Islet of Langerhans (tissue), 1 donor: ENCODE measurements around the gene FBXO47.
"Not testable (repeated sequence)": the region's sequence is repeated elsewhere in the genome, so short reads cannot be mapped to it uniquely, and the experiment has no call there.

Source experiments
- FAIRE-seq: peaks from one replicate; lab custom pipeline; 2011; peaks lifted over from hg19 to GRCh38; lab: Jason Lieb, UNC

The FBXO47 gene

DNA sequence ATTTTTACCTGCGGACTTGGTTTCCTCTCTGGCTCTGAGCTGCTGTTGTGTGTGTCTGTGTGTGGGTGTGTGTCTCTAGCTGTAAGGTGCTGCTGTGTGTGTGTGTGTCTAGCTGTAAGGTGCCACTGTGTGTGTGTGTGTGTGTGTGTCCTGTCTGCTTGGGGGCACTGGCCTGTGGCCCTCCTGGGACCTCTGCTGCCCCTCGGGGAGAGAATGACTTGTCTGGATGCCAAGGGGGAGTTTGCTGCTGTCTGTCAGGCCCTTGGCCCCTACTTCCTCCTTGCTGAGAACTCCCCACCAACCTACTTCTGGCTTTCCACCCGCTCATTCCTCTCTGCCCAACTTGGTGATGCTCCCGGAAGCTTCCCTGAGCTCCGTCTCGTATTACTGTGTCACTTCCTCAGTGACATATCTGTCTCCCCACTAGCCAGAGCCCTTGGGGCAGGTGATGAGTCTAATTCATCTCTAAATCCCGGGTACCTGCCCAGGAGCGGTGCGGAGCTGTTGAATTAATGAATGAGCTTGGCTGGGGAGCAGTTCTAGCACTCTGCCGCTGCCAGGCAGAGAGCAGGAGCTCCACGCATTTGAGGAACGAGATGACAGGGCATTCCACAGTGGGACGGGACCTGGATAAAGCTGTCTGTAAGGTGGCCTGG is 45.3 kb downstream of the FBXO47 start:
- FAIRE-seq, result no peak

DNA sequence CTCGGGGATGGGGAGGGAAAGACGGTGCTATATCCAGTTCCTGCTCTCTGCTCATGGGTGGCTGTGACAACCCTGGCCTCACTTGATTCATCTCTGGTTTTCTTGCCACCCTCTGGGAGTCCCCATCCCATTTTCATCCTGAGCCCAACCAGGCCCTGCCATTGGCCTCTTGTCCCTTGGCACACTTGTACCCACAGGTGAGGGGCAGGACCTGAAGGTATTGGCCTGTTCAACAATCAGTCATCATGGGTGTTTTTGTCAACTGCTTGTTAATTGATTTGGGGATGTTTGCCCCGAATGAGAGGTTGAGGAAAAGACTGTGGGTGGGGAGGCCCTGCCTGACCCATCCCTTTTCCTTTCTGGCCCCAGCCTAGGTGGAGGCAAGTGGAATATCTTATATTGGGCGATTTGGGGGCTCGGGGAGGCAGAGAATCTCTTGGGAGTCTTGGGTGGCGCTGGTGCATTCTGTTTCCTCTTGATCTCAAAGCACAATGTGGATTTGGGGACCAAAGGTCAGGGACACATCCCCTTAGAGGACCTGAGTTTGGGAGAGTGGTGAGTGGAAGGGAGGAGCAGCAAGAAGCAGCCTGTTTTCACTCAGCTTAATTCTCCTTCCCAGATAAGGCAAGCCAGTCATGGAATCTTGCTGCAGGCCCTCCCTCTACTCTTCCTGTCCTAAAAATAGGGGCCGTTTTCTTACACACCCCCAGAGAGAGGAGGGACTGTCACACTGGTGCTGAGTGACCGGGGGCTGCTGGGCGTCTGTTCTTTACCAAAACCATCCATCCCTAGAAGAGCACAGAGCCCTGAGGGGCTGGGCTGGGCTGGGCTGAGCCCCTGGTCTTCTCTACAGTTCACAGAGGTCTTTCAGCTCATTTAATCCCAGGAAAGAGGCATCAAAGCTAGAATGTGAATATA is 46.6 kb downstream of the FBXO47 start:
- FAIRE-seq, result no peak

DNA sequence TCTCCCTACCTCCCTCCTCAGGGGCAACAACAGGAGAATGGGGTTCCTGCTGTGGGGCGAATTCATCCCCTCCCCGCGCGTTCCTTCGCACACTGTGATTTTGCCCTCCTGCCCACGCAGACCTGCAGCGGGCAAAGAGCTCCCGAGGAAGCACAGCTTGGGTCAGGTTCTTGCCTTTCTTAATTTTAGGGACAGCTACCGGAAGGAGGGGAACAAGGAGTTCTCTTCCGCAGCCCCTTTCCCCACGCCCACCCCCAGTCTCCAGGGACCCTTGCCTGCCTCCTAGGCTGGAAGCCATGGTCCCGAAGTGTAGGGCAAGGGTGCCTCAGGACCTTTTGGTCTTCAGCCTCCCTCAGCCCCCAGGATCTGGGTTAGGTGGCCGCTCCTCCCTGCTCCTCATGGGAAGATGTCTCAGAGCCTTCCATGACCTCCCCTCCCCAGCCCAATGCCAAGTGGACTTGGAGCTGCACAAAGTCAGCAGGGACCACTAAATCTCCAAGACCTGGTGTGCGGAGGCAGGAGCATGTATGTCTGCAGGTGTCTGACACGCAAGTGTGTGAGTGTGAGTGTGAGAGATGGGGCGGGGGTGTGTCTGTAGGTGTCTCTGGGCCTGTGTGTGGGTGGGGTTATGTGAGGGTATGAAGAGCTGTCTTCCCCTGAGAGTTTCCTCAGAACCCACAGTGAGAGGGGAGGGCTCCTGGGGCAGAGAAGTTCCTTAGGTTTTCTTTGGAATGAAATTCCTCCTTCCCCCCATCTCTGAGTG is 47.7 kb downstream of the FBXO47 start:
- no peak for FAIRE-seq

DNA sequence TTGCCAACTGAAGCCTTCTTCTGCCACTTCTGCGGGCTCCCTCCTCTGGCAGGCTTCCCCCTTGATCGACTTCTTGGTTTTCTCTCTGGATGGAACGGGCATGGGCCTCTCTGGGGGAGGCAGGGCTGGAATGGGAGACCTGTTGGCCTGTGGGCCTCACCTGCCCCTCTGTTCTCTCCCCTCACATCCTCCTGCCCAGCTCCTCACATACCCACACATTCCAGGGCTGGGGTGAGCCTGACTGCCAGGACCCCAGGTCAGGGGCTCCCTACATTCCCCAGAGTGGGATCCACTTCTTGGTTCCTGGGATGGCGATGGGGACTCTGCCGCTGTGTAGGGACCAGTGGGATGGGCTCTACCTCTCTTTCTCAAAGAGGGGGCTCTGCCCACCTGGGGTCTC is 48.3 kb downstream of the FBXO47 start:
- FAIRE-seq, result no peak

DNA sequence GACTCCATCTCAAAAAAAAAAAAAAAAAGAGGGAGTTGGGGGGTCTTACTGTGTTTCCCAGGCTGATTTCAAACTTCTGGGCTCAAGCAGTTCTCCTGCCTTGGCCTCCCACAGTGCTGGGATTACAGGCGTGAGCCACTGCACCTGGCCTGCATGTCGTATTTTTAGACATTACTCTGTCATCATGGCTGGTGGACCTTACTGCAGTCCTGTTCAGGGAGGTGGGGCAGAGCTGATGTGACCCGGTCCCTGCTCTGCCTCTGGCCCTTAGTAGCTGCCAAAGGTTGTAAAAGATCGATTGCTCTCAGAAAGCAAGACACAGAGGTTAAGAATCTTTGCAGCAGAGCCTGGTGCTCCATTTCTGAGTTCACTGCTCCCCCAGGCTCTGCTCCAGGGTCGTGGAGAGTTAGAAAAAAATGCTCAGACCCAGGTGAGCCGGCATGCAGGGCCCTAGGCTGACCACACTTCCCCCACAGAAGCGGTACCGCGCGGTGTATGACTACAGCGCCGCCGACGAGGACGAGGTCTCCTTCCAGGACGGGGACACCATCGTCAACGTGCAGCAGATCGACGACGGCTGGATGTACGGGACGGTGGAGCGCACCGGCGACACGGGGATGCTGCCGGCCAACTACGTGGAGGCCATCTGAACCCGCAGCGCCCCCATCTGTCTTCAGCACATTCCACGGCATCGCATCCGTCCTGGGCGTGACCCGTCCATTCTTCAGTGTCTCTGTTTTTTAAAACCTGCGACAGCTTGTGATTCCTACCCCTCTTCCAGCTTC is 48.9 kb downstream of the FBXO47 start:
- no peak for FAIRE-seq

DNA sequence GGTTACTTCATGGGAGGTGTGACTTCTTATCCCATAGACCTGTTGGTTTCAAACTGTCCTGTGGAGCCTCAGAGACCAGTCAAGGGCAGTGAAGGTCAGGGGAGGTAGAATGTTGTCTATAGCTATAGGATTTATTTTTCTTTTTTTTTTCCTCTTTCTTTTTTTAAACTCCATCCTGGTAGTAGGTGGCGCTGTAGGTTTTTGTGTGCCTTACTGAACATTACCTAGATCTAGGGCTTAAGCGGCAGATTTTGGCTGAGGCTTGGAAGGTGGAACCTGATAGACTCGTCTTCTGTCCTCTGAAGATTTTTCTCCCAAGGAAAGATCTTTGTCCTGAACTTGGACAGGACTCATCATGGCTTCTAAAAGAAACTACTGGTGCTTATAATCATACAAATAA is 49.9 kb downstream of the FBXO47 start:
- no peak for FAIRE-seq

DNA sequence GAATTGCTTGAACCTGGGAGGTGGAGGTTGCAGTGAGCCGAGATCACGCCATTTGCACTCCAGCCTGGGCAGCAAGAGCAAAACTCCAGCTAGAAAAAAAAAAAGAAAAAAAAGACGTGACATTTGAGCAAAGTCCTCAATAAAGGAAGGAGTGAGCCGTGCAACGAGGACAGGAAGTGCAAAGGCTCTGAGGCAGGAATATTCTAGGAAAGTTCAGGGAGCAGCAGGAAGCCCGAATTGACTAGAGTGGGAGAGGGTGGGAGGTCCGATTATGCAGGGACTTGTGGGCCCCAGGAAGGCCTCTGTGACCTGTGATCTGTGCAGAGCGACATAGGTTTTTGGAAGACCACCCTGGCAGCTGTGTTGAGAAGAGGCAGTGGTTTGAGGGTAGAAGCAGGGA is 50.4 kb downstream of the FBXO47 start:
- no peak for FAIRE-seq

DNA sequence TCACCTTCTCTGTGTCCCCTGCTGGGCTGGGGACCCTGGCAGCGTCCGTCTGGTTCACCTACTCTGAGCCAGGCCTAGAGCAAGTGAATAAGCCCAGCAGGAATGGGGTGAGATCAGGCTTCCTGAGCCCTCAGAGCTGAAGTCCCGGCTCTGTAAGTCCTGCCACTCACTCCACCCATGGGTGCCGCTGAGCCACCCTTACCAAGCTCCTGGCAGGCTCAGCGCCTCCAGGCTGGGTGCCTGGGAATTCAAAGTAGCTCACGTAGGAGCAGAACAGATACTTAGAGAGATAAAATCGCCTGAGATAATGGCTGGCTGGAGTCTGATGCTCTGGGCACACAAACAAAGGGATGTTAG is 51.6 kb downstream of the FBXO47 start:
- FAIRE-seq, result no peak

DNA sequence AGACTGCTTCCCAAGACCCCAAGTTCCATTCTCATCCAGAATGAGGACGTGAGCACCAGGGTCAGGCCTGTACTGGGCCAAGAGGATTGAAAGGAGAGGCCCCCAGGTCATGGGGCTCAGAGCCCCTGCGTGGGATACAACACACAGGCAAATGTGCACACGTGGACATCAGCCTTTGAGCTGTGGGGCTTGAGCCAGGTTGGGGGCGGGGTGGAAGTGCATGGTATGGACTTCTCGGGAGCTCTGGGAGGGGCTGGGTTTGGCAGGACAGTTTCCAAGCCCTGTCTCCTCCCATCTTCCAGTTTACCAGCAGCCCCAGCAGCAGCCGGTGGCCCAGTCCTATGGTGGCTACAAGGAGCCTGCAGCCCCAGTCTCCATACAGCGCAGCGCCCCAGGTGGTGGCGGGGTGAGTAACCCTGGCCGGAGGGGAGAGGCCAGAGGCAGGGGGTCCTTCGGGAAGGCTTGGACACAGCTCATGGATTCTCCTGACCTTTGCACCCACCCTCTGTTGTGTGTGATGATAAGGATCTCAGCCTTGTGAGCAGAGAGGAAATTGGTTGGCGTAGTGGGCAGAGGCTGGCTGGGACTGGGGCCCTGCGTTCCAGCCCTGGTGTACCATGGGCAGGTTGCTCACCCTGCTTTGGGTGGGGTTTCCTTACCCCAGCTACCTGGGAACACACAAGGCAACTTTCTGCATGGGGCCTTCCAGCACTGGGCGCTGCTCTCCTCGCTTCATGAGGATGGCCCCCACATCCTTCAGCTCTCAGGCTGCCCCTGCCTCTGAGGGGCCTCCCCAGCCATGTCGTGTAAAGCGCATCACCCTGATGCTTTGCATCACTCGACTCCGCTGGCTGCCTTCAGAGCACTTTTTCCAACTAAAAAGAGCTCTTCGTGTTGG is 52.2 kb downstream of the FBXO47 start:
- no peak for FAIRE-seq

DNA sequence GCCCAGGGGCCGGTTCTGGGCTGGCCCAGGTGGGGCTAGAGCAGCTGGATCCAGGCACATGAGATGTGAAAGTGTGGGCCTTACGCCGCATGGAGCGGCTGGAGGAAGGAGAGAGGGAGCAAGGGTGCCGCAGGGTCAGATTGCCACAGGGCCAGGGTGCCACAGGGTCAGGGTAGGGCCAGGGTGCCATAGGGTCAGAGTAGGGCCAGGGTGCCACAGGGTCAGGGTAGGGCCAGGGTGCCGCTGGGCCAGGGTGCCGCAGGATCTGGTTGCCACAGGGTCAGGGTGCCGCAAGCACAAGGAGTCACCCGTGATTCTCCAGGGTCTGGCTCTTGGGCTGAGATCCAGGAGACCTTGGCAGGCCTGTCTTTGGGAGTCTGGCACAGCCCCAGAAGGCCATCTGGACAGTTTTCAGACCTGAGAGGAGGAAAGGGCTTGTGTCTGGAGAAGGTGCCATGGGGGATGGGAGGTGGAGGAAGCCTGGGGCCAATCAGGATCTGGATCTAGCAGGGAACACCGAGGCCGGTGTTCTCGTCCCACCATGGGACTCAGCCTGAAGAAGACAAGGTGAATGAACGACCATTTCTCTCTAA is 54.9 kb downstream of the FBXO47 start:
- no peak for FAIRE-seq

DNA sequence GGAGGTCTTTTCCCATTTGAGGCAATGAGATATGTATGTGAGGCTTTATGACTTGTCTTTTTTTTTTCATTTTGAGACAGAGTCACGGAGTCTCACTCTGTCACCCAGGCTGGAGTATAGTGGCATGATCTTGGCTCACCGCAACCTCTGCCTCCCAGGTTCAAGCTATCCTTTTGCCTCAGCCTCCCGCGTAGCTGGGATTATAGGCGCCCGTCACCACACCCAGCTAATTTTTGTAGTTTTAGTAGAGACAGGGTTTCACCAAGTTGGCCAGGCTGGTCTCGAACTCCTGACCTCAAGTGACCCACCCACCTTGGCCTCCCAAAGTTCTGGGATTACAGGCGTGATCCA is 55.5 kb downstream of the FBXO47 start:
- FAIRE-seq, result not testable (repeated sequence)

DNA sequence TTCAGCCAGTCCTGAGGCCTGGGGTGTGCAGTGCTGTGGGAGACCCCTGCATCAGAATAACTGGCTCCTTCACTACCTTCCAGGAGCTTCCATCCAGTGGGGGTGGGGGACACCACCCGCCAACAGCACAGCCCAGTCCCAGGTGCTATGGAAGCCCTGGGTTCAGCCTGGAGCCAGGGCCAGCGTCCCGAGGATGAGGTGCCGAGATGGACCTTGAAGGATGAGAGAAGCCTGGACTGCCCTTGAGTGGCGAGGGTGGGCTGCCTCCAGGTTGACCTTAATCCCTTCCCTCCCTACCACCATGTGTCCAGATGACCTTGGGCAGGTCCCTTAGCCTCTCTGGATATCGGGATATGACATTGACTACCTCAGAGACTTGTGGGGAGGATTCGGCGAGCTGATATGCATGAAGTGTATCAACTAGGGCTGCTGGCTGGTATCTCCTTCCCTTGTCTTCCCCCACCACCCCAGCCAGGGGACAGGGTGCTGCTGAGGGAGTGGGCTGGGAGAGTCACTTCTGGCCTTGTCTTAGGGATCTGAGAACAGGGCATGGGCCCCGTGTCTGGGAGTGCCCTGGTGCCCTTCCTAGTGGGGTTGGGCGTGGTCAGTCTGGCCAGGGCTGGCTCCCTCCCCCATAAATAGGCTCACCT is 56.0 kb downstream of the FBXO47 start:
- FAIRE-seq, result no peak

DNA sequence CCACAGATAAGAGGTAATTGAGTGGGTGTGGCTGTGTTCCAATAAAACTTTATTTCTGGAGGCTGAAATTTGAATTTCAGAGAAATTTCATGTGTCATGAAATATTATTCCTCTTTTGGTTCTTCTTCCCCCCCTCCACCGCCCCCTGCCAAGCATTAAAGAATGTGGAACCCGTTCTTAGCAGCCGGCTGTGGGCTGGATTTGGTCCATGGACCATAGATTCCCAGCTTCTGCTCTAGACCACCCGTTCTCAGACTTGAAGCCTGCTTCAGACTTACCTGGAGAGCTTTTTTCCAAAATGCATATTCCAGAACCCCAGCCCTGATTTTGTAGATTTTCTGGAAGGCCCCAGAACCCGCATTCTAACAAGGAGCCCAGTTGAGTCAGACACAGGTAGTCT is 56.9 kb downstream of the FBXO47 start:
- FAIRE-seq, result no peak

DNA sequence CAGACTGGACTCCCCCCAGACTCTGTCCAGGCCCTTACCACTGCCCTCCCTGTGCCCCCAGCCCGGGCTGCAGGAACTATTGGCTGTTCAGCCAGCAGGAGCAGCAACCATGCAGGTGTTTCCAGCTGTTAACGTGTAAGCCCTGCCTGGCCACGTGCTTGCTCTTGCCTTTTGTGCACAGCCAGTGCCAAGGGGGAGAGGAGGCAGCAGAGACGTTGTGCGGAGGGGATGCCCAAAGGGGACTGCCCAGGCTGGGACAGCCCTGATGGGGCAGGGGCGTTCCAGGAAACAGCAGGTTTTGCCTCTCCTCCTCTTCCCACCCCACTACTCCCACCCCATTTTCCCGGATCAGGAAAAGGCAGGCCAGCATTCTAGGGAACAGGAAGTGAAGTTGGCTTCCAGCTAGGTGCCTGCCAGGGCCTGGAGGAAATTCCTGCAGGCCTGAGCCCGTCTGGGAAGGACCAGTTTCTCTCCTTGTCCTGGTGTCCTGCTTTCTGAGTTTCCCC is 58.5 kb downstream of the FBXO47 start:
- no peak for FAIRE-seq

DNA sequence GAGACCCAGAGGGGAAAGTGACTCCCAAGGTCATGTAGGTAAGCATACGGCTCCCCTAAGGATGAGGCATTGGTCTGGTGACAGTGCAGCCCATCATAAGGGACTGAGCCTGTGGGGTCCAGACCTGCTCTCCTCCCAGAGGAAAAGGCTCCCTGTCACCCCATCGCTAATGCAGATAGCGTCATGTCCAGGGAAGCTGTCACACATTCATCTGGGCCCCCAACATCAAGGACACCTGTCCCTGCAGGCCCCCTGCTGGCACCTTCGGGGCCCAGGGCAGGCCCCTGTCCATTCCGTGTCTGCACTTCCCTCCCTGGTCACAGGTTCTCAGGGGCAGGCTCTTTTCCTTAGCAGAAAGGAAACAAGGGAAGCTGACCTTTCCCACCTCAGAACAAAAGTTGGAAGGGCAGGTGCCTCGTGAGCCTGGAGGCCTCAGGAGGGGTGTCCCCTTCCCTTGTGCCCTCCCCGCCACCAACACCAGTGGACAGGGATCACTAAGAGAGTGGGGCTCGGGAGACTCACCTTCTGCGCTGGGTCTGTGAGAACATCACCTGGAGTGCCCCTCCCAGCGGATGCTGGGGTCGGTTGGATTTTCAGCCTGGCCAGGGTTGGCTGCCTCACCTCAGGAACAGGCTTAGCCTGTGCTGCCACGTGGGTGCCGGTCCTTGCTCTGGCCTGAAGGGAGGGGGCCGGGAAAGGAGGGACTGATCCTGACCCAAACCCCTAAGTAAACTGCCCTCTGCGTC is 59.1 kb downstream of the FBXO47 start:
- FAIRE-seq, result no peak

DNA sequence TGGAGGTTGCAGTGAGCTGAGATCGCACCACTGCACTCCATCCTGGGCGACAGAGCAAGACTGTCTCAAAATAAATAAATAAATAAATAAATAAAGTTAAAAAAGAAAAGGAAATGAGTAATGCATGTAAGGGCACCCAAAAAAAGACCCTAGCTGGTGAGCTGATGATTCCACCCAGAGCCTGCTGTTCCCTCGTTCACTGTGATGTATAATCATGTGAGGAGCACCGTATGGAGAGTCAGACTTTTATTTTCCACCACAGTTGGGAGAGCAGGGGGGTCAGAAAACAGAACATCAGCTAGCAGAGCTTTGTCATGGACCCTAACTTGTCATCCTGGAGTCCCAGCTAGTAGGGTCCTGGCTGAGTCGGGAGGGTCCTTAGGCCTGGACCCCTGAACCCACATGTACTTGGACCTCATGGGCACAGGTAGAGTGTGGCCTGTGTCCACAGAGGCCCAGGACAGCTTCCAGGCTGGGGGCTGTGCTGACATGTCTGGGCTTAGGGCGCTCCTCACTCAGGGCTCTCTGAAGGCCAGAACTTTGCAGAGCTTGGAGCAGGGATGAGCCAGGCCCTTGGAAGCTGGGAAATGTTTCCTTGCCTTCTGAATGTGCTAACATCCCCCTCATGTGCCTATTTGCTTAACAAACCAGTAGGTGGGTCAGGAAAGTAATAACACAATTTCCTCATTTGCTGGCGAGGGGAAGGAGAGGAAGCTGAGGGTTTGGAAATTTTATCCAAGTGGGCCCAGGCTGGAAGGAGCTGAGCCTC is 60.6 kb downstream of the FBXO47 start:
- no peak for FAIRE-seq

DNA sequence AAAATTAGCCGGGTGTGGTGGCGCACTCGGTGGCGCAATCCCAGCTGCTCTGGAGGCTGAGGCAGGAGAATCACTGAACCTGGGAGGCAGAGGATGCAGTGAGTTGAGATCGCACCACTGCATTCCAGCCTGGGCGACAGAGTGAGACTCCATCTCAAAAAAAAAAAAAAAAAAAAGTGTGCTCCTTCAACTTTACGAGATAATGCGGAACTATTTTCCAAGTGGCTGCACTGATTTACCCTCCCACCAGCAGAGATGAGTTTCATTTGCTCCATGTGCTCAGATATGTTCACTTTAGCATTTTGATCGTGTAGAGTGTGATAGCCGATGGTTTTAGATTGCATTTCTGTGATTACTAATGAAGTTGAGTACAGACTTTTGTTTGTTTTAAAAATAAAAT is 61.8 kb downstream of the FBXO47 start:
- no peak for FAIRE-seq

DNA sequence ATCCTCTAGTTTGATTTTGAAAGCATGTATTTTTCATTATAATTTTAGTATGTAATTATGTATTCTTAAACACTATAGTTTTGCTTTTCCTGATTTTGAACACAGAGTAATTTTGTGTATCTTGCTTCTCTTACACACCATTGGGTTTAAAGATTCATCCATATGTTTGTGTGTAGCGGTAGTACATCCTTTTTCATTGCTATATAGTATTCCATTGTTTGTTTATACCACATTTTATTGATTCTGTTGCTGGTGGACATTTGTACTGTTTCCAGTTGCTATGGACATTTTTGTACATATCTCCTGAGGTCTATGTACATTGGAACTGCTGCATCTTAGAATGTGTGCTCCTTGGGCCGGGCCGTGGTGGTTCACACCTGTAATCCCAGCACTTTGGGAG is 62.3 kb downstream of the FBXO47 start:
- no peak for FAIRE-seq

DNA sequence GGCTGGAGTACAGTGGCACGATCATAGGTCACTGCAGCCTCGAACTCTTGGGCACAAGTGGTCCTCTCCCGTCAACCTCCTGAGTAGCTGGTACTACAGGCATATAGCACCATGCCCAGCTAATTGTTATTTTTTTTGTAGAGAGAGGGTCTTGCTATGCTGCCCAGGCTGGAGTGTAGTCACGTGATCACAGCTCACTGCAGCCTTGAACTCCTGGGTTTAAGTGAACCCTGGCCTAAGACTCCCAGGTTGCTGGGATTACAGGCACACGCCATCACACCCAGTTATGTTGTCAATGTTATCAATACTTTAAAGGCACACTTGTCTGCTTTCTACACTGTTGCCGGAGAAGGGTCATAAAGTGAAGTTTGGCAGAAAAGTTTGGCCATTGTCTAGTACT is 63.8 kb downstream of the FBXO47 start:
- no peak for FAIRE-seq
